Endodermal cell (in vitro differentiated cells): ENCODE measurements around the gene HS3ST3B1. TPM values are rescaled to one million over a fixed set of nuclear protein-coding genes. Genes with fewer than 3 reads are reported as not detected.

Experiments used
- DNase-seq: peaks from one replicate; pipeline ENCODE4 v3.0.0-alpha.2; 2017
- H3K27ac ChIP-seq: 2 replicates; pipeline ENCODE4 v1.5.1; 2013; ENCODE audit warnings: mild to moderate bottlenecking, low read depth, low read length, moderate library complexity
- H3K27me3 ChIP-seq: 2 replicates; pipeline ENCODE4 v1.6.1; 2013; ENCODE audit warnings: mild to moderate bottlenecking, low read length, moderate library complexity; ENCODE audit not compliant: insufficient read depth, control insufficient read depth, poor library complexity, severe bottlenecking
- H3K36me3 ChIP-seq: 2 replicates; pipeline ENCODE4 v1.7.0; 2013; ENCODE audit warnings: mild to moderate bottlenecking, low read length, moderate library complexity; ENCODE audit not compliant: control insufficient read depth, insufficient read depth
- H3K4me1 ChIP-seq: one replicate; pipeline ENCODE4 v1.7.0; 2013; ENCODE audit warnings: low read length; ENCODE audit not compliant: control insufficient read depth, insufficient read depth
- H3K4me3 ChIP-seq: 2 replicates; pipeline ENCODE4 v1.5.1; 2013; ENCODE audit warnings: mild to moderate bottlenecking, low read length, moderate library complexity
- H3K9ac ChIP-seq: 2 replicates; pipeline ENCODE4 v1.6.1; 2013; ENCODE audit warnings: mild to moderate bottlenecking, low read length, moderate library complexity; ENCODE audit not compliant: poor library complexity, severe bottlenecking; ENCODE audit errors: extremely low read depth
- H3K9me3 ChIP-seq: 2 replicates; pipeline ENCODE4 v1.6.1; 2013; ENCODE audit warnings: mild to moderate bottlenecking, low read length, moderate library complexity; ENCODE audit not compliant: control insufficient read depth
- H3K27ac Mint-ChIP-seq: 2 replicates; pipeline ENCODE4 v1.8.0; 2020; ENCODE audit warnings: mixed read lengths
- H3K27me3 Mint-ChIP-seq: 2 replicates; pipeline ENCODE4 v1.8.0; 2021; ENCODE audit warnings: mild to moderate bottlenecking, mixed read lengths; ENCODE audit not compliant: insufficient read depth
- H3K36me3 Mint-ChIP-seq: 2 replicates; pipeline ENCODE4 v1.8.0; 2020; ENCODE audit warnings: low read depth, mixed read lengths
- H3K4me1 Mint-ChIP-seq: 2 replicates; pipeline ENCODE4 v1.8.0; 2020; ENCODE audit warnings: mixed read lengths
- H3K4me3 Mint-ChIP-seq: 2 replicates; pipeline ENCODE4 v1.8.0; 2020; ENCODE audit warnings: mild to moderate bottlenecking, moderate library complexity, mixed read lengths
- H3K9me3 Mint-ChIP-seq: 2 replicates; pipeline ENCODE4 v1.8.0; 2020; ENCODE audit warnings: mild to moderate bottlenecking, mixed read lengths
- WGBS, 2 experiments: methylation state at CpG; one replicate each; pipeline versions ENCODE4 v1.1.5 to v1.1.7; 2013; ENCODE audit warnings: missing lambda C conversion rate in 2 of 2, mixed read lengths in 1 of 2; ENCODE audit not compliant: insufficient coverage in 1 of 2, insufficient read length in 1 of 2; 5-methylcytosine and 5-hydroxymethylcytosine counted together
- total RNA-seq, 2 donors: library from RNA; stranded (reverse); fragmentation: NEBNext Ultra II Directional in 1 of 2; extraction: Animal tissue kit (Norgen Biotek cat#: 25700) in 1 of 2; gene quantifications; 2 replicates in 1 of 2; 3 replicates in 1 of 2; pipeline ENCODE4 v1.2.1, GENCODE V29; 2021
- TF ChIP-seq, protein P1 (sequence below): fragments of 200-600 bp; sonication (generic); conservative IDR thresholded peaks from 2 replicates; pipeline ENCODE4 v1.5.0; 2021; ENCODE audit warnings: antibody characterized with exemption, mild to moderate bottlenecking

The HS3ST3B1 gene
- total RNA-seq, 2 donors from 2014 or later = 5.6 to 6.9 TPM

DNA sequence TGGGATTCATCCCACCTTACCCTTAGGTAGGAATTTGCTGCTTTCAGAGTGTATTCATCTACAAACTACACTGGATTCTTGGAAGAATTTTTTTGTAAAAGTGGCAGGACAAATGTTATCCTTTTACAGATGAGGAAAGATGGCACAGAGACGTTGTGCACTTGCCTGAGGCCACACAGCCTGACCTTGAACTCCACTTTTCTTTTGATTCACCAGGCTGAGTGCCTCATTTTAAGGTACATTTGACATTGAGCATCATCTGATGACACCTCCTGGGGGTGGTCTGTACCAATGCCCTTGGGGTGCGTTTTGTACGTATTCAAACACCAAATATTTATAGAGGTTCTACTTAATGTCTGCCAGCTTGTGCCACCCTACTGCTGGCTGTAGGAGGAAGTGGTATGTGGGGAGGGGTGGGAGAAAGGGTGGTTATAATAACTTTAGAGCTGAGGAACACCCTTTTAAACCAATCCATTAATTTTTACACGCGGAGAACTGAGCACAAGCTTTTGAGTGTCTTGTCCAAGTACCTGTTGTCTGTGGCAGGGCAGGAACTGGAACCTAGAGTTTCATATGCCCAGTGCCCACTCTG is 29.1 kb downstream of the HS3ST3B1 start:
- H3K36me3 Mint-ChIP-seq = no peaks in the 10 kb centered on the region
- H3K4me1 Mint-ChIP-seq = peaks cover 65% of the 10 kb centered on the region
- no peak overlapping the region for H3K4me3 Mint-ChIP-seq
- Histone ChIP-seq H3K36me3 (no peaks in the 10 kb centered on the region), H3K4me1 (peaks cover 19% of the 10 kb centered on the region), H3K9me3 (no peaks in the 10 kb centered on the region), H3K9ac (no peak overlapping the region), H3K4me3 (no peak overlapping the region), H3K27ac (peak overlapping the region; percentile 62), H3K27me3 (no peaks in the 10 kb centered on the region)
- H3K27me3 Mint-ChIP-seq = peaks cover 40% of the 10 kb centered on the region
- 73 to 84% methylated on average over 3 to 4 of the region's 5 CpGs for WGBS, 2 experiments
- H3K9me3 Mint-ChIP-seq = no peaks in the 10 kb centered on the region
- DNase-seq = no peak
- no peak overlapping the region for H3K27ac Mint-ChIP-seq
- TF ChIP-seq, protein P1, sequence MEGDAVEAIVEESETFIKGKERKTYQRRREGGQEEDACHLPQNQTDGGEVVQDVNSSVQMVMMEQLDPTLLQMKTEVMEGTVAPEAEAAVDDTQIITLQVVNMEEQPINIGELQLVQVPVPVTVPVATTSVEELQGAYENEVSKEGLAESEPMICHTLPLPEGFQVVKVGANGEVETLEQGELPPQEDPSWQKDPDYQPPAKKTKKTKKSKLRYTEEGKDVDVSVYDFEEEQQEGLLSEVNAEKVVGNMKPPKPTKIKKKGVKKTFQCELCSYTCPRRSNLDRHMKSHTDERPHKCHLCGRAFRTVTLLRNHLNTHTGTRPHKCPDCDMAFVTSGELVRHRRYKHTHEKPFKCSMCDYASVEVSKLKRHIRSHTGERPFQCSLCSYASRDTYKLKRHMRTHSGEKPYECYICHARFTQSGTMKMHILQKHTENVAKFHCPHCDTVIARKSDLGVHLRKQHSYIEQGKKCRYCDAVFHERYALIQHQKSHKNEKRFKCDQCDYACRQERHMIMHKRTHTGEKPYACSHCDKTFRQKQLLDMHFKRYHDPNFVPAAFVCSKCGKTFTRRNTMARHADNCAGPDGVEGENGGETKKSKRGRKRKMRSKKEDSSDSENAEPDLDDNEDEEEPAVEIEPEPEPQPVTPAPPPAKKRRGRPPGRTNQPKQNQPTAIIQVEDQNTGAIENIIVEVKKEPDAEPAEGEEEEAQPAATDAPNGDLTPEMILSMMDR = no peak

DNA sequence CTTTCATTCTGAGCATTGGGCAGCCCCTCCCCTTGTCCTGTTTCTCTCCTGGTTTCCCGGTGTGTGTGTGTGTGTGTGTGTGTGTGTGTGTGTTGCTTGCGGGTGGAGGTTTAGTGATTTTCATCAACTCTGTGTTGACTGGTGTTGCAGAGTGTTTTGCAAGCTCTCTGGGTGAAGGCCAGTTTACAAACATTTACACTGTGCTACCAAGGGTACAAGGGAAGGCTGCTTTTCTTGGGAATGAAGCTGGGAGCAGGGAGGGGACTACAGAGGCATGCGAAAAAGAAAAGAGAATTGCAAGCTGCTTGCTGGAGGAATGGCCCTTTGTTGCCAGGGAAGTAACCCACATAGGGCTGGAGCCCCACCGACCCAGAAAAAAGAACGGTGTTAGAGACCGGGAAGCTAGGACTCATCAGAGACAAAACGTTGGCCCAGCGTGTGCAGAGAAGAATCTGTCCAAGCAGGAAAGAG is 29.6 kb downstream of the HS3ST3B1 start:
- Mint-ChIP-seq H3K4me1 (peaks cover 64% of the 10 kb centered on the region), H3K4me3 (no peak overlapping the region), H3K9me3 (no peaks in the 10 kb centered on the region), H3K27me3 (peaks cover 38% of the 10 kb centered on the region), H3K27ac (no peak overlapping the region), H3K36me3 (no peaks in the 10 kb centered on the region)
- Histone ChIP-seq H3K4me1 (peaks cover 19% of the 10 kb centered on the region), H3K27ac (peak overlapping the region; percentile 62), H3K4me3 (no peak overlapping the region), H3K27me3 (no peaks in the 10 kb centered on the region), H3K36me3 (no peaks in the 10 kb centered on the region), H3K9me3 (no peaks in the 10 kb centered on the region), H3K9ac (no peak overlapping the region)
- TF ChIP-seq, protein P1 = no peak
- WGBS, 2 experiments = 16 to 29% methylated on average over 6 of the region's 8 CpGs
- peak; percentile 72 for DNase-seq

DNA sequence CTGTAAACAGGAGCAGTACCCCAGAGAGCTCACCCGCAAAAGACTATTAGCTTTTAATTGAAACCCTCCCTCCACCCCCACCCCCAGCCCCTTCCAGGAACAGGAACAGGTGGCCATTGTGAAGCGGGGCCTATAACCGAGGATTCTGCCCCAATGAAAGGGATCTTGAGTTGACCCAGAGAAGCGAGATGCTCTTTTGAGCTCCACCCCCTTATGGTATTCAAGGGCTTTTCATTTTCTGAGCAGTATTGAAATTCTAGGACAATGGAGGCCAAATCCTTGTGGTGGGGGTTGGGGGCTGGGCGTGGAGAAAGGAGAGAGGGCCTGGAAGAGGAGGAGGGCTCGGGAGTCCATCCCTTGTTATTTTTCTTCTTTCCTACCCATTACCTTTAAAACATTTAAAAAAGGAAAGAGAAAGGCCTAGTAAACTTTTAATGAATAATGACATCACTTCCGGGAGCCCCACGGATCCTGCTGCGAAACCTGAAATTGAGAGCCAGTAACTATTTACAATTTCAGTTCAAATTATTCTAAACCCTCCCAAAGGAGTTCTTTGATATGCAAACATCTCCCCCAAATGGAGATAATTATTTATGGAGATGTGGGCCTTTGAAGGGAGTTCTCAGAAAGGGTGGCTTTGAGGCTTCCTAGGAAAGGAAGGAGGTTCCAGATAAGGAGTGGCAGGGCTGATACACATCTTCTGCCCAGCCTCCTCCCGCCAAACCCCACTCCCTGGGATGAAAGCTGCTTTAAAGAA is 30.5 kb downstream of the HS3ST3B1 start:
- no peaks in the 10 kb centered on the region for H3K36me3 Mint-ChIP-seq
- no peak overlapping the region for H3K4me3 ChIP-seq

More for the DNA sequence above, 30.5 kb downstream of the HS3ST3B1 start:
- H3K9me3 Mint-ChIP-seq = no peaks in the 10 kb centered on the region
- H3K27ac Mint-ChIP-seq = no peak overlapping the region
- no peaks in the 10 kb centered on the region for H3K9me3 ChIP-seq
- DNase-seq = peak; percentile 75
- peaks cover 19% of the 10 kb centered on the region for H3K4me1 ChIP-seq
- 44% methylated on average over 8 of the region's 10 CpGs; no CpG with 5 or more reads in 1 of the 2 experiments for WGBS, 2 experiments
- no peak overlapping the region for H3K4me3 Mint-ChIP-seq
- H3K9ac ChIP-seq = no peak overlapping the region
- peaks cover 61% of the 10 kb centered on the region for H3K4me1 Mint-ChIP-seq
- peak overlapping the region; percentile 62 for H3K27ac ChIP-seq
- TF ChIP-seq, protein P1 = no peak
- peaks cover 30% of the 10 kb centered on the region for H3K27me3 Mint-ChIP-seq
- no peaks in the 10 kb centered on the region for H3K27me3 ChIP-seq
- H3K36me3 ChIP-seq = no peaks in the 10 kb centered on the region
